Adipose tissue (tissue), 3 donors: ENCODE measurements around the gene FRMD6. TPM values are rescaled to one million over a fixed set of nuclear protein-coding genes. Genes with fewer than 3 reads are reported as not detected.
"Not testable (repeated sequence)": the region's sequence is repeated elsewhere in the genome, so short reads cannot be mapped to it uniquely, and the experiment has no call there.

ENCODE experiments used
- H3K27ac ChIP-seq: one replicate; pipeline ENCODE4 v1.5.1; 2013; ENCODE audit warnings: low read depth, low read length
- WGBS, 3 donors: extraction: QIAGEN DNeasy Blood & Tissue Kit; methylation state at CpG; one replicate each; pipeline ENCODE4 v1.1.7; 2013; 5-methylcytosine and 5-hydroxymethylcytosine counted together
- polyA plus RNA-seq, 3 donors: library from polyadenylated mRNA; stranded (reverse); fragments of 200-250 nt; gene quantifications; one replicate each; pipeline ENCODE4 v1.2.3, GENCODE V29; 2013
- donor health status: healthy with polysubstance abuse.
- donor health status: Bipolar disorder and iron deficiency.
- donor health status: healthy.

FRMD6 gene
- polyA plus RNA-seq, 3 donors: 2.3 to 16.3 (median 5.2) TPM

- WGBS, 3 donors: 62 to 73% (median 71%) methylated on average over 2 of the region's 2 CpGs
- no peak overlapping the region for H3K27ac ChIP-seq
Observed at GRCh38 chr14:51626185-51626584, 25.5 kb upstream of the FRMD6 start.

- H3K27ac ChIP-seq: no peak overlapping the region
- WGBS, 3 donors: 10 to 63% (median 16%) methylated on average over 1 of the region's 1 CpG
Observed at GRCh38 chr14:51626788-51627187, 24.9 kb upstream of the FRMD6 start.

GRCh38 chr14:51627313-51627712, 24.4 kb upstream of the FRMD6 start:
- H3K27ac ChIP-seq: no peak overlapping the region

GRCh38 chr14:51628238-51628637, 23.5 kb upstream of the FRMD6 start:
- 58 to 100% (median 90%) methylated on average over 1 of the region's 1 CpG for WGBS, 3 donors
- no peak overlapping the region for H3K27ac ChIP-seq

- no peak overlapping the region for H3K27ac ChIP-seq
- 77 to 93% (median 80%) methylated on average over 2 of the region's 2 CpGs for WGBS, 3 donors
Observed at GRCh38 chr14:51630987-51631386, 20.7 kb upstream of the FRMD6 start.

- 86 to 93% (median 91%) methylated on average over 2 of the region's 2 CpGs for WGBS, 3 donors
- H3K27ac ChIP-seq: not testable (repeated sequence)
Observed at GRCh38 chr14:51633298-51633697, 18.4 kb upstream of the FRMD6 start.

GRCh38 chr14:51636109-51636508, 15.6 kb upstream of the FRMD6 start:
- WGBS, 3 donors: 78 to 94% (median 85%) methylated on average over 4 of the region's 4 CpGs

GRCh38 chr14:51638071-51638944, 13.4 kb upstream of the FRMD6 start:
- WGBS, 3 donors: 54 to 75% (median 72%) methylated on average over 7 of the region's 7 CpGs
- no peak overlapping the region for H3K27ac ChIP-seq

More at GRCh38 chr14:51636109-51636508, 15.6 kb upstream of the FRMD6 start:
- no peak overlapping the region for H3K27ac ChIP-seq

- 65 to 82% (median 78%) methylated on average over 5 of the region's 5 CpGs for WGBS, 3 donors
- no peak overlapping the region for H3K27ac ChIP-seq
Observed at GRCh38 chr14:51639668-51640316, 11.9 kb upstream of the FRMD6 start.

- 88 to 89% (median 88%) methylated on average over 3 of the region's 3 CpGs for WGBS, 3 donors
- H3K27ac ChIP-seq: no peak overlapping the region
Observed at GRCh38 chr14:51643140-51643539, 8.6 kb upstream of the FRMD6 start.

- no peak overlapping the region for H3K27ac ChIP-seq
- WGBS, 3 donors: 81 to 87% (median 85%) methylated on average over 5 of the region's 5 CpGs
Observed at GRCh38 chr14:51644217-51644933, 7.3 kb upstream of the FRMD6 start.

- WGBS, 3 donors: 66 to 81% (median 74%) methylated on average over 2 of the region's 2 CpGs
- no peak overlapping the region for H3K27ac ChIP-seq
Observed at GRCh38 chr14:51648296-51648695, 3.4 kb upstream of the FRMD6 start.

GRCh38 chr14:51650716-51651387, 858 bp upstream of the FRMD6 start:
- no peak overlapping the region for H3K27ac ChIP-seq
- 2 to 5% (median 5%) methylated on average over 29 to 30 of the region's 30 CpGs for WGBS, 3 donors

- peak overlapping the region; percentile 61 for H3K27ac ChIP-seq
- WGBS, 3 donors: 0% methylated on average over 56 to 75 of the region's 75 CpGs
Observed at GRCh38 chr14:51652168-51653078, 713 bp downstream of the FRMD6 start.

GRCh38 chr14:51653079-51653774, 1.5 kb downstream of the FRMD6 start:
- WGBS, 3 donors: 3 to 10% (median 4%) methylated on average over 6 of the region's 6 CpGs
- H3K27ac ChIP-seq: no peak overlapping the region

GRCh38 chr14:51653775-51654532, 2.2 kb downstream of the FRMD6 start:
- WGBS, 3 donors: 47 to 67% (median 67%) methylated on average over 4 of the region's 4 CpGs
- no peak overlapping the region for H3K27ac ChIP-seq

- 52 to 63% (median 62%) methylated on average over 1 of the region's 1 CpG for WGBS, 3 donors
- no peak overlapping the region for H3K27ac ChIP-seq
Observed at GRCh38 chr14:51654533-51654845, 2.8 kb downstream of the FRMD6 start.
